ENCODE measurements around the gene EME2.
"Not testable (repeated sequence)": the region's sequence is repeated elsewhere in the genome, so short reads cannot be mapped to it uniquely, and the experiment has no call there.

Gene EME2

DNA sequence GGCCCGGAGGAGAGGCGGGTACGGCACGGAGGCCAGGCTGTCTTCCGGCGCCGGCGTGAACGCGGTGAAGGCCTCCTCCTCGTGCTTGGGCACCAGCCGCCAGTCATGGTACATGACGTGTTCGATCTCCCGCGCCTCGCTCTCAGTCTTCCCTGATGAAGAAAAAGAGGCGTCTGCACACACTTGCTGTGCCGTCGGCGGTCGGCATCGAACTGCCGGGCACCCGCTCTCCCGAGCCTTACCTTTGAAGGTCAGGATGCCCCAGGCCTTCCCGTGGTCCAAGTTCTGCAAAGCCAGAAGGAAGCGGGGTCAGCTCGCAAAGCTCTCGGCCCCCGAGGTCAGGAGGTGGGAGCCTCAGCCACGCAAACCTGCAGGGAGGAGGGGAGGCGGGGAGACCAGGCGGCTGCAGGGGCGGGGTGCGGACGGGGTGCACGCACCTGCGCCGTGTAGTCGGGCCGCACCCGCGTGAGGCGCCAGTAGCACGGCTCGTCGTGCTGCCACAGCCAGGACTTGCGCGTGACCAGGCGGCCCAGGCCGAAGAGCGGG, at the start of gene EME2:
Gene EME2 (plus strand): TSS at position 449 of the 546 bp plus-strand sequence. CDS start 418 bp downstream, outside the sequence.
- DNase-seq = no peak

DNA sequence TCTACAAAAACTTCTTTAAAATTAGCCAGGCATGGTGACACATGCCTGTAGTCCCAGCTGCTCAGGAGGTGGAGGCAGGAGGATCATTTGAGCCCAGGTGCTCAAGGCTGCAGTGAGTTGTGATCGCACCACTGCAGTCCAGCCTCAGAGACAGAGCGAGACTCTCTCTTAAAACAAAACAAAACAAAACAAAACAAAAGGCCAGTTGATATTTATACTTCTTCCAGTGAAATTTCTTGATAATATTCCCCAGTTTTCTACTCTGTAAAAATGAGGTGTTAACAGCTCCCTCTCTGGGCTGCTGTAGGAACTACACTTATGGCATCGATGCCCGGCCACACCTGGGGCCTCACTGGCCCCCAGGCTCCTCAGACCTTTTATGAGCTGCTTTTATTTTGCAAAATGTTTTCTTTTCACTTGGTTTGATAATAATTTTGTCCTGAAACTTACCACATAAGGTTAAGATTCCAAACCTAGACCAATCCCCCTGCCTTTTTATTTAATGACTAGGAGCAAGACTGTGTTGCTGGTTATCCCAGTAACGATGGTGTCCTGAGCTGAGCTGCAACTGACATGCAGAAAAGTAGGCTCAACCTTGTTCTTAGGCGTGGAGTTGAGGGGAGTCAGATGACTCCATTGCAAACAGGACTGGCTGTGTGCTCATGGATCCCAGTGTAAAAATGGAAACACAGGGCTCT, 49.0 kb upstream of the EME2 start:
- DNase-seq = no peak

- no peak for DNase-seq
These were observed 48.1 kb upstream of the EME2 start for GRCh38 chr16:1724491-1724890.

DNA sequence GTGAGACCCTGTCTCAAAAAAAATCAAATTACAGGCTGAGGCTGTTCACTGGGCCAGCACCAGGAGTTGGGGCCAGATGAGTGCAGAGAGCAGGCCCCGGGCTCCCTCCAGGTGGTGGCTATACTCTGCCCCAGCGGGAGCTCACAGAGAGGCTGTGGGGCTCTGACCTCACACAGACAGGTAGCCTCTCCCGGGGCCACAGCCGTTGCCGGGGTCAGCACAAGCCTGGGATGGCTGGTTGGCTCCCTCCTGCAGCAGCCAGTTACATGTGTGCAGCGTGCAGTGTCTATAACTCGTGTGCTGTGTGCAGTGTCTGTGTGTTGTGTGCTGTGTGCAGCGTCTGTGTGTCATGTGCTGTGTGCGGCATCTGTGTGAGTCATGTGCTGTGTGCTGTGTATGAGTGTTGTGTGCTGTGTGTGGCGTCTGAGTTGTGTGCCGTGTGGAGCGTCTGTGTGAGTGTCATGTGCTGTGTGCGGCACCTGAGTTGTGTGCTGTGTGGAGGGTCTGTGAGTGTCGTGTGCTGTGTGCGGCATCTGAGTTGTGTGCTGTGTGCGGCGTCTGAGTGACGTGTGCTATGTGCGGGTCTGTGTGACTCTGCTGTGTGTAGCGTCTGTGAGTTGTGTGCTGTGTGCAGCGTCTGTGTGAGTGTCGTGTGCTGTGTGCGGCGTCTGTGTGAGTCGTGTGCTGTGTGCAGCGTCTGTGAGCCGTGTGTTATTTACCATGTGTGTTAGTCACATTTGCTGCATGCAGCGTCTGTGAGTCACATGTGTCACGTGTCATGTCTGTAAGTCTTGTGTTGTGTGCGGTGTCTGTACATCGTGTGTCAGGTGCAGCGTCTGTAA, 45.7 kb upstream of the EME2 start:
- no peak for DNase-seq

DNA sequence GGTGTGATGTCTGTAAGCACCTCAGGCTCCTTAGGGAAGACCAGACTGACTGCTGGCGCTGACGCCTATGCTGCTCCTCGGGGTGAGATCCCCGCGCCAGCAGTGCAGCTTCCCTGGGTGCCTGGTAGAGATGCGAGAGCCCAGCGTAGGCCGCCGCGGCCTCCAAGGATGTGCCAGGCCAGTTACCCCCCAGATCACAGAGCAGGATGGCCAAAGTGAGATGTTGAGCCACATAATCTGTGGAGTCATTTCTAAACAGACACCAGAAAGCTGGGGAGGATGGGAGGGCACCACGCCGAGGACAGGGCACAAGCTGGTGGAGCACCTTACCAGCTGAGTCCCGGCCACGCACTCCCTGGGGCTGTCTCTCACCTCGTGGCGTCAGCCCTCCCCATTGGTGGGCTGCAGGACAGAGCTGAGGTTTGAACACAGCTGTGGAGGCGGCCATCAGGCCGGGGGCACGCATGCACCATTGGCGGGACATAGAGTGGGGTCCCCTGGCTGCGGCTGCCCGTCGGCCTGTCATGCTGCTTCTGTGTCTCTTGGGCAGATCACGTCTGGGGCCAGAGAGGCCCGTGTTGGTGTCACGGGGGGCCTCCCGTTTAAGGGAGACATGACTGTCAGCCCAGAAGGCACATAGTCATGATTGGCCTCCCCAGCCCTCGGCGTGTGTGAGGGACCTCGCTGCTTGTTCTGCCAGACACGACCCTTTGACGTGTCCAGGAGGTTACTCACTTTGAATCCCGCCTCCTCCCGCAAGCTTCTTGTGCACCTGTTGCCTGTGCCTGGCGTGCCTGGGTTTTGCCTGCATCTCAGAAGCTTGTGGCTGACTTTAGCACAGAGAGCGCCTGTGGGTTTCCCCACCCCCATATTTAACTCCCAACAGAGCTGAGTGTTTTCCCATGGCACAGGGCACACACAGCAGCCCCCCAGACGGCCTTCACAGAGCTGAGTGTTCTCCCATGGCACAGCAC, 44.7 kb upstream of the EME2 start:
- no peak for DNase-seq

GRCh38 chr16:1729026-1729425, 43.6 kb upstream of the EME2 start:
- no peak for DNase-seq

DNA sequence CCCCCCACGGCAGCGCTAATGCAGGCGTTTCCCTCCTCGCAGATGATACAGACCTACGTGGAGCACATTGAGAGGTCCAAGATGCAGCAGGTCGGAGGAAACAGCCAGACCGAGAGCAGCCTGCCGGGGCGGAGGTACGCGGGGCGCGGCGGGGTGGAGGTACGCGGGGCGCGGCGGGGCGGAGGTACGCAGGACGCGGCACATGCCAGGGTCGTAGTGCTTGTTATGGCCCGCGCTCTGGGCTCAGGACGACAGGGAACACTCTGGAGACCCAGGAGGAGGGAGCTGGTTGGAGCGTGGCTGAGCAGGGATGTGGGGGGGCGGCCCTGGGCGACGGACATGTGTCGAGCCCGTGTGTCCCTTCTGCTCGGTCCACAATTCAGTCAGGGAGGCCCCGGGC, 43.2 kb upstream of the EME2 start:
- no peak for DNase-seq

- DNase-seq = no peak
These were observed 41.5 kb upstream of the EME2 start for GRCh38 chr16:1731073-1731472.

- DNase-seq = no peak
These were observed 41.0 kb upstream of the EME2 start for GRCh38 chr16:1731603-1732002.

GRCh38 chr16:1732071-1732470, 40.5 kb upstream of the EME2 start:
- no peak for DNase-seq

DNA sequence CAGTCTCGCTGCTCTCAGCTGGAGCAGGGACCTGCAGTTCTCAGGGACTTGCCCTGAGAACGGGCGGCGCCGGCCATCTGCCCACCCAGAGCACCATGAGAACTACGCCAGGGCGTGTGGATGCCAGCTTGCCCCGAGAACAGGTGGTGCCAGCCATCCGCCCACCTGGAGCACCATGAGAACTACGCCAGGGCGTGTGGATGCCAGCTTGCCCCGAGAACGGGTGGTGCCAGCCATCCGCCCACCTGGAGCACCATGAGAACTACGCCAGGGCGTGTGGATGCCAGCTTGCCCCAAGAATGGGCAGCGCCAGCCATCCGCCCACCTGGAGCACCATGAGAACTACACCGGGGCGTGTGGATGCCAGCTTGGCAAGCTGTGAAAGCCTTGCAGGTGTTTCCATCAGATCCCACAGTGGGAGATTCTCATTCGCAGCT, 40.0 kb upstream of the EME2 start:
- DNase-seq = not testable (repeated sequence)

GRCh38 chr16:1734123-1734522, 38.5 kb upstream of the EME2 start:
- no peak for DNase-seq

- DNase-seq = no peak
These were observed 37.8 kb upstream of the EME2 start for GRCh38 chr16:1734816-1735215.

DNA sequence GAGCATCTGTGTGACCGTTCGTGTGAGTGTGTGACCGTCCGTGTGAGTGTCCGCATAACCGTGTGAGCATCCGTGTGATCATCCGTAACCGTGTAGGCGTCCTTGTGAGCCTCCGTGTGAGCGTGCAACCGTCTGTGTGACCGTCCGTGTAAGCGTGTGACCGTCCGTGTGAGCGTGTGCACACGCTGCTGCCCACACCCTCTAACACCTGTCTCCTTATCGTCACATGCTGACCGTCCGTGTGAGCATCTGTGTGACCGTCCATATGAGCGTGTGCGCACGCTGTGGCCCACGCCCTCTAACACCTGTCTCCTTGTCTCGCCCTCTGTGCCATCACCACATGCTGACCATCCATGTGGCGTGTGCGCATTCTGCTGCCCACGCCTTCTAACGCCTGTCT, 32.4 kb upstream of the EME2 start:
- no peak for DNase-seq

GRCh38 chr16:1740781-1741490, 31.7 kb upstream of the EME2 start:
- no peak for DNase-seq

GRCh38 chr16:1741553-1742165, 31.0 kb upstream of the EME2 start:
- DNase-seq = no peak

GRCh38 chr16:1743376-1744337, 29.0 kb upstream of the EME2 start:
- no peak for DNase-seq

DNA sequence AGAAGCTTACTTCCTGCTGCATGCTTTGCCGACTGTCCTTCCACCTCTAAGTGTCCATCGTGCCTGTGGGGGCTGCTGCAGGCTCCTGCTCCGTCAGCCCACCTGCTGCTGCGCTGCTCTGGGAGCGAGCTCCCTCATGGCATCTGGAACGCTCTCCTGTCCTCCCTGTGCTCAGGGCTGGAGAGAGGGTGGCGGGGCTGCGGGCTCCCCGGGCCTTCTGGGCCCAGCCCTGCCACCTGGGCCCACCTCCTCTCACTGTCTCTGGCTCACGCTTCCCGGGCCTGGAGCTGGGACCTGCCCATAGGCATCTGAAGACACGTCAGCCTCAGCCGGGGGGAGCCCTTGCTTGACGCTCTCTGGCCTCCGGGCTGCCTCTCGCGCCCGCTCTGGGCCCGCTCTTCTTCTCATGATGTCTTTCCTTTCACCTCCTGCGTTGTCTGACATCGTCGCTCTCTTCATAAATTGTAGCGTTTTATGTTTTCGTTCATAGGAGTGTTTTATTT, 28.2 kb upstream of the EME2 start:
- no peak for DNase-seq

- no peak for DNase-seq
These were observed 27.3 kb upstream of the EME2 start for GRCh38 chr16:1745181-1745899.
